SK-N-SH (cell line): ENCODE measurements around the gene PHOX2A. TPM values are rescaled to one million over a fixed set of nuclear protein-coding genes. Genes with fewer than 3 reads are reported as not detected.
A peak's percentile ranks its signal among the peaks of the same experiment; 100 is the strongest.
"Not testable (repeated sequence)": the region's sequence is repeated elsewhere in the genome, so short reads cannot be mapped to it uniquely, and the experiment has no call there.

Experiments used
- CTCF ChIA-PET: fragments of 300-600, 350-600 bp; formaldehyde crosslinking; extraction: SDS; loops from one replicate; lab custom pipeline; 2021; lab: Yijun Ruan, JAX
- POLR2A ChIA-PET: fragments of 350-600 bp; sonication (Branson Sonifier 250); formaldehyde crosslinking; extraction: SDS; loops from one replicate; lab custom pipeline; 2020; ENCODE audit warnings: antibody characterized with exemption, inconsistent platforms; lab: Yijun Ruan, JAX
- DNase-seq: peaks from one replicate; pipeline ENCODE4 v3.0.0; 2012
- H2AFZ ChIP-seq: fragments of 200-600 bp; sonication (generic); 2 replicates; pipeline ENCODE4 v1.8.1; 2016; ENCODE audit warnings: antibody characterized with exemption, mild to moderate bottlenecking, low read depth
- H3F3A ChIP-seq: fragments of 200-600 bp; sonication (generic); replicated peaks from 2 replicates; pipeline ENCODE3; 2016; ENCODE audit warnings: antibody characterized with exemption, mild to moderate bottlenecking; ENCODE audit not compliant: insufficient read depth
- H3K27ac ChIP-seq, 2 experiments: fragments of 200-500 bp in 1 of 2; fragments of 200-600 bp in 1 of 2; sonication (Bioruptor generic) in 1 of 2; sonication (generic), shearing (Covaris generic) in 1 of 2; 2 replicates each; pipeline versions ENCODE4 v1.5.1 to v1.6.1; 2014 to 2016; ENCODE audit warnings: low read depth in 2 of 2, inconsistent platforms in 1 of 2, low read length in 1 of 2, mild to moderate bottlenecking in 1 of 2, mixed read lengths in 1 of 2
- H3K27me3 ChIP-seq: fragments of 200-600 bp; sonication (generic), shearing (Covaris generic); 2 replicates; pipeline ENCODE4 v1.6.1; 2016; ENCODE audit warnings: mixed run types; ENCODE audit not compliant: insufficient read depth
- H3K36me3 ChIP-seq, 2 experiments: fragments of 200-500 bp in 1 of 2; fragments of 200-600 bp in 1 of 2; sonication (Bioruptor generic) in 1 of 2; sonication (generic) in 1 of 2; replicated peaks in 1 of 2; 2 replicates each; pipeline versions ENCODE3 to v1.5.1; 2014 to 2016; ENCODE audit warnings: low read length in 1 of 2, mild to moderate bottlenecking in 1 of 2; ENCODE audit not compliant: insufficient read depth in 2 of 2, control insufficient read depth in 1 of 2
- H3K4me1 ChIP-seq, 2 experiments: fragments of 200-500 bp in 1 of 2; fragments of 200-600 bp in 1 of 2; sonication (Bioruptor generic) in 1 of 2; sonication (generic), shearing (Covaris generic) in 1 of 2; 2 replicates each; pipeline versions ENCODE4 v1.5.1 to v1.6.1; 2014 to 2016; ENCODE audit warnings: low read depth in 1 of 2, low read length in 1 of 2, mixed run types in 1 of 2; ENCODE audit not compliant: insufficient read depth in 2 of 2, control insufficient read depth in 1 of 2
- H3K4me2 ChIP-seq: fragments of 200-600 bp; sonication (generic), shearing (Covaris generic); 2 replicates; pipeline ENCODE4 v1.6.1; 2017; ENCODE audit warnings: mixed run types
- H3K4me3 ChIP-seq, 2 experiments: fragments of 200-500 bp in 1 of 2; fragments of 200-600 bp in 1 of 2; sonication (Bioruptor generic) in 1 of 2; sonication (generic), shearing (Covaris generic) in 1 of 2; 2 replicates each; pipeline versions ENCODE4 v1.5.1 to v1.8.1; 2014 to 2016; ENCODE audit warnings: low read depth in 2 of 2, inconsistent platforms in 1 of 2, low read length in 1 of 2, mild to moderate bottlenecking in 1 of 2, mixed read lengths in 1 of 2, moderate library complexity in 1 of 2
- H3K79me2 ChIP-seq: fragments of 200-600 bp; sonication (generic); 2 replicates; pipeline ENCODE4 v1.8.1; 2017; ENCODE audit warnings: mild to moderate bottlenecking; ENCODE audit not compliant: insufficient read depth
- H3K9ac ChIP-seq: fragments of 200-600 bp; sonication (generic); 2 replicates; pipeline ENCODE4 v1.6.1; 2017; ENCODE audit warnings: mixed run types
- H3K9me2 ChIP-seq: fragments of 200-600 bp; sonication (generic); 2 replicates; pipeline ENCODE4 v1.6.1; 2017; ENCODE audit warnings: mixed run types
- H3K9me3 ChIP-seq: fragments of 200-600 bp; sonication (generic); 2 replicates; pipeline ENCODE4 v1.6.1; 2017; ENCODE audit warnings: mixed run types, mild to moderate bottlenecking, moderate library complexity
- H4K20me1 ChIP-seq: fragments of 200-600 bp; sonication (generic); 2 replicates; pipeline ENCODE4 v1.6.1; 2017; ENCODE audit warnings: mild to moderate bottlenecking, mixed run types; ENCODE audit not compliant: insufficient read depth
- ELF1 ChIP-seq: IDR thresholded peaks from 2 replicates; pipeline ENCODE4 v1.4.0; 2012
- EP300 ChIP-seq, 2 experiments: IDR thresholded peaks; 2 replicates each; pipeline versions ENCODE4 v1.4.0 to v1.6.1; 2012; ENCODE audit warnings: borderline replicate concordance in 1 of 2, low read depth in 1 of 2, low read length in 1 of 2
- EZH2phosphoT487 ChIP-seq: fragments of 200-600 bp; sonication (generic); IDR thresholded peaks from 2 replicates; pipeline ENCODE4 v1.6.1; 2017; ENCODE audit warnings: low read depth, mixed run types, mild to moderate bottlenecking, antibody characterized with exemption, moderate library complexity, borderline replicate concordance
- GABPA ChIP-seq: IDR thresholded peaks from 2 replicates; pipeline ENCODE4 v1.4.0; 2012; ENCODE audit warnings: low read depth, mild to moderate bottlenecking
- GATA2 ChIP-seq: sonication (generic); formaldehyde crosslinking; IDR thresholded peaks from 2 replicates; pipeline ENCODE4 v1.5.0; 2020; ENCODE audit warnings: mild to moderate bottlenecking, missing genetic modification reagents
- JUND ChIP-seq: IDR thresholded peaks from 2 replicates; pipeline ENCODE4 v1.4.0; 2012
- NFIC ChIP-seq: IDR thresholded peaks from 2 replicates; pipeline ENCODE4 v1.4.0; 2012; ENCODE audit warnings: borderline replicate concordance
- NRF1 ChIP-seq: IDR thresholded peaks from 2 replicates; pipeline ENCODE4 v1.6.1; 2012; ENCODE audit warnings: low read depth, mild to moderate bottlenecking, low read length
- POLR2AphosphoS5 ChIP-seq: IDR thresholded peaks from 2 replicates; pipeline ENCODE4 v1.6.1; 2012; ENCODE audit warnings: low read depth, low read length
- RAD21 ChIP-seq: IDR thresholded peaks from 2 replicates; pipeline ENCODE4 v1.6.1; 2012; ENCODE audit warnings: mild to moderate bottlenecking, low read length
- RFX5 ChIP-seq: IDR thresholded peaks from 2 replicates; pipeline ENCODE4 v1.6.1; 2012; ENCODE audit warnings: mild to moderate bottlenecking, improper control_type of control experiment, low read length
- RXRA ChIP-seq: IDR thresholded peaks from 2 replicates; pipeline ENCODE4 v1.4.0; 2012; ENCODE audit warnings: low read depth, mild to moderate bottlenecking, borderline replicate concordance
- SMC3 ChIP-seq: IDR thresholded peaks from 2 replicates; pipeline ENCODE4 v1.6.1; 2012; ENCODE audit warnings: low read depth, low read length, improper control_type of control experiment
- TAF1 ChIP-seq: IDR thresholded peaks from 2 replicates; pipeline ENCODE4 v1.6.1; 2012; ENCODE audit warnings: low read depth, mild to moderate bottlenecking, low read length, moderate library complexity, borderline replicate concordance
- TCF12 ChIP-seq: IDR thresholded peaks from 2 replicates; pipeline ENCODE4 v1.4.0; 2012
- TEAD4 ChIP-seq: IDR thresholded peaks from 2 replicates; pipeline ENCODE4 v1.4.0; 2012; ENCODE audit warnings: mild to moderate bottlenecking, borderline replicate concordance; ENCODE audit not compliant: insufficient read depth
- USF1 ChIP-seq: IDR thresholded peaks from 2 replicates; pipeline ENCODE4 v1.4.0; 2012; ENCODE audit warnings: low read depth, borderline replicate concordance
- WGBS: methylation state at CpG from one replicate; pipeline ENCODE4 v1.1.6; 2017; ENCODE audit warnings: low lambda C conversion rate; 5-methylcytosine and 5-hydroxymethylcytosine counted together
- polyA plus RNA-seq, 3 experiments: library from polyadenylated mRNA; depleted of rRNA; stranded (reverse); fragments of >200 nt; gene quantifications; 2 replicates each; pipeline ENCODE4 v1.2.3, GENCODE V29; 2012
- TF ChIP-seq, protein P1 (sequence below): fragments of 200-600 bp; sonication (generic); IDR thresholded peaks from 2 replicates; pipeline ENCODE4 v1.6.1; 2017; ENCODE audit warnings: antibody characterized with exemption, mild to moderate bottlenecking, moderate library complexity
- TF ChIP-seq, protein P2 (sequence below): IDR thresholded peaks from 2 replicates; pipeline ENCODE4 v1.6.1; 2012; ENCODE audit warnings: mild to moderate bottlenecking, low read depth, low read length, moderate library complexity
- TF ChIP-seq, protein P3 (sequence below): IDR thresholded peaks from 2 replicates; pipeline ENCODE4; 2012

Gene PHOX2A
- polyA plus RNA-seq, 1 of the 3 experiments (the other 2 are of a cell fraction), result 75.6 TPM

DNA sequence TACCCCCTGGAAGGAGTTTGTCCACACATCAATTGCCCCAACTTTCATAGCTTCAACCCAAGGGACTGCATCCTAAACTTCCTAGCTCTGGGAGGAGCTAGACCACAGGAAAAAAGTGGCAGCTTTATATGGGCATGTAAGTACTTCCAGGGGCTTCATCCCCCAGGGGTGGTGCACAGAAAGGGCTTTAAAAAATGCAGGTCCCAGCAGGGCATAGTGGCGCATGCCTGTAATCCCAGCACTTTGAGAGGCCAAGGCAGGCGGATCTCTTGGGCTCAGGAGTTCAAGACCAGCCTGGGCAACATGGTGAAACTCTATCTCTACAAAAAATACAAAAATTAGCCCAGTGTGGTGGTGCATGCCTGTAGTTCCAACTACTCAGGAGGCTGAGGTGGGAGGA is 37.2 kb downstream of the PHOX2A start:
- H4K20me1 ChIP-seq, H3K9me3 ChIP-seq, H3F3A ChIP-seq, H2AFZ ChIP-seq, H3K27ac ChIP-seq, POLR2A ChIA-PET, H3K79me2 ChIP-seq, DNase-seq, H3K36me3 ChIP-seq, H3K4me2 ChIP-seq, H3K4me1 ChIP-seq, H3K9ac ChIP-seq, H3K9me2 ChIP-seq, H3K27me3 ChIP-seq, H3K4me3 ChIP-seq: not testable (repeated sequence)
- WGBS, result 89% methylated on average over 1 of the region's 2 CpGs
- CTCF ChIA-PET, result interaction anchor here (0.8 to 1.9 kb wide), 4 partner anchors 19 to 227 kb away, joined by 3 to 5 read pairs (median 3); no protein-coding TSS in a partner anchor

GRCh38 chr11:72204886-72205285 is 39.1 kb downstream of the PHOX2A start:
- ChIA-PET CTCF (interaction anchor here (1.3 to 1.5 kb wide), 2 partner anchors 22 to 61 kb away, joined by 3 to 4 read pairs; no protein-coding TSS in a partner anchor), POLR2A (no interaction called here)
- no peaks in the 10 kb centered on the region for H3K9me2 ChIP-seq
- H4K20me1 ChIP-seq, result no peaks in the 10 kb centered on the region
- H3K4me2 ChIP-seq, result no peak overlapping the region
- no peaks in the 10 kb centered on the region for H3K79me2 ChIP-seq
- peak overlapping the region; percentile 48; the same call in 1 of the 2 replicates for H2AFZ ChIP-seq
- no peaks in the 10 kb centered on the region for H3K36me3 ChIP-seq
- peaks cover 7% of the 10 kb centered on the region; the same call in 1 of the 2 replicates for H3K9me3 ChIP-seq
- H3K27me3 ChIP-seq, result no peaks in the 10 kb centered on the region
- DNase-seq, result no peak
- no peaks in the 10 kb centered on the region for H3K4me1 ChIP-seq
- H3F3A ChIP-seq, result peaks cover 4% of the 10 kb centered on the region
- no peak overlapping the region for H3K4me3 ChIP-seq
- H3K27ac ChIP-seq, result no peak overlapping the region
- no peak for TF ChIP-seq NRF1
- no peak for TF ChIP-seq RXRA
- no peak for TF ChIP-seq EP300 (IDR thresholded peaks at IDR 0.05; ENCODE audit: borderline replicate concordance in 1 of 2, low read depth in 1 of 2, low read length in 1 of 2)
- TF ChIP-seq TEAD4, result no peak
- TF ChIP-seq, protein P1, sequence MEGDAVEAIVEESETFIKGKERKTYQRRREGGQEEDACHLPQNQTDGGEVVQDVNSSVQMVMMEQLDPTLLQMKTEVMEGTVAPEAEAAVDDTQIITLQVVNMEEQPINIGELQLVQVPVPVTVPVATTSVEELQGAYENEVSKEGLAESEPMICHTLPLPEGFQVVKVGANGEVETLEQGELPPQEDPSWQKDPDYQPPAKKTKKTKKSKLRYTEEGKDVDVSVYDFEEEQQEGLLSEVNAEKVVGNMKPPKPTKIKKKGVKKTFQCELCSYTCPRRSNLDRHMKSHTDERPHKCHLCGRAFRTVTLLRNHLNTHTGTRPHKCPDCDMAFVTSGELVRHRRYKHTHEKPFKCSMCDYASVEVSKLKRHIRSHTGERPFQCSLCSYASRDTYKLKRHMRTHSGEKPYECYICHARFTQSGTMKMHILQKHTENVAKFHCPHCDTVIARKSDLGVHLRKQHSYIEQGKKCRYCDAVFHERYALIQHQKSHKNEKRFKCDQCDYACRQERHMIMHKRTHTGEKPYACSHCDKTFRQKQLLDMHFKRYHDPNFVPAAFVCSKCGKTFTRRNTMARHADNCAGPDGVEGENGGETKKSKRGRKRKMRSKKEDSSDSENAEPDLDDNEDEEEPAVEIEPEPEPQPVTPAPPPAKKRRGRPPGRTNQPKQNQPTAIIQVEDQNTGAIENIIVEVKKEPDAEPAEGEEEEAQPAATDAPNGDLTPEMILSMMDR, result no peak
- no peak for TF ChIP-seq SMC3
- TF ChIP-seq POLR2AphosphoS5, result no peak
- no peak for TF ChIP-seq TAF1
- TF ChIP-seq, protein P2, sequence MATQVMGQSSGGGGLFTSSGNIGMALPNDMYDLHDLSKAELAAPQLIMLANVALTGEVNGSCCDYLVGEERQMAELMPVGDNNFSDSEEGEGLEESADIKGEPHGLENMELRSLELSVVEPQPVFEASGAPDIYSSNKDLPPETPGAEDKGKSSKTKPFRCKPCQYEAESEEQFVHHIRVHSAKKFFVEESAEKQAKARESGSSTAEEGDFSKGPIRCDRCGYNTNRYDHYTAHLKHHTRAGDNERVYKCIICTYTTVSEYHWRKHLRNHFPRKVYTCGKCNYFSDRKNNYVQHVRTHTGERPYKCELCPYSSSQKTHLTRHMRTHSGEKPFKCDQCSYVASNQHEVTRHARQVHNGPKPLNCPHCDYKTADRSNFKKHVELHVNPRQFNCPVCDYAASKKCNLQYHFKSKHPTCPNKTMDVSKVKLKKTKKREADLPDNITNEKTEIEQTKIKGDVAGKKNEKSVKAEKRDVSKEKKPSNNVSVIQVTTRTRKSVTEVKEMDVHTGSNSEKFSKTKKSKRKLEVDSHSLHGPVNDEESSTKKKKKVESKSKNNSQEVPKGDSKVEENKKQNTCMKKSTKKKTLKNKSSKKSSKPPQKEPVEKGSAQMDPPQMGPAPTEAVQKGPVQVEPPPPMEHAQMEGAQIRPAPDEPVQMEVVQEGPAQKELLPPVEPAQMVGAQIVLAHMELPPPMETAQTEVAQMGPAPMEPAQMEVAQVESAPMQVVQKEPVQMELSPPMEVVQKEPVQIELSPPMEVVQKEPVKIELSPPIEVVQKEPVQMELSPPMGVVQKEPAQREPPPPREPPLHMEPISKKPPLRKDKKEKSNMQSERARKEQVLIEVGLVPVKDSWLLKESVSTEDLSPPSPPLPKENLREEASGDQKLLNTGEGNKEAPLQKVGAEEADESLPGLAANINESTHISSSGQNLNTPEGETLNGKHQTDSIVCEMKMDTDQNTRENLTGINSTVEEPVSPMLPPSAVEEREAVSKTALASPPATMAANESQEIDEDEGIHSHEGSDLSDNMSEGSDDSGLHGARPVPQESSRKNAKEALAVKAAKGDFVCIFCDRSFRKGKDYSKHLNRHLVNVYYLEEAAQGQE, result no peak
- no peak for TF ChIP-seq ELF1
- TF ChIP-seq NFIC, result no peak
- no peak for TF ChIP-seq RFX5
- TF ChIP-seq EZH2phosphoT487, result no peak
- TF ChIP-seq GATA2 (CRISPR knock-in tag), result no peak
- TF ChIP-seq RAD21, result no peak
- no peak for TF ChIP-seq USF1
- TF ChIP-seq TCF12, result no peak
- TF ChIP-seq JUND, result no peak
- TF ChIP-seq, protein P3, sequence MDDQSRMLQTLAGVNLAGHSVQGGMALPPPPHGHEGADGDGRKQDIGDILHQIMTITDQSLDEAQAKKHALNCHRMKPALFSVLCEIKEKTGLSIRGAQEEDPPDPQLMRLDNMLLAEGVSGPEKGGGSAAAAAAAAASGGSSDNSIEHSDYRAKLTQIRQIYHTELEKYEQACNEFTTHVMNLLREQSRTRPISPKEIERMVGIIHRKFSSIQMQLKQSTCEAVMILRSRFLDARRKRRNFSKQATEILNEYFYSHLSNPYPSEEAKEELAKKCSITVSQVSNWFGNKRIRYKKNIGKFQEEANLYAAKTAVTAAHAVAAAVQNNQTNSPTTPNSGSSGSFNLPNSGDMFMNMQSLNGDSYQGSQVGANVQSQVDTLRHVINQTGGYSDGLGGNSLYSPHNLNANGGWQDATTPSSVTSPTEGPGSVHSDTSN, result no peak
- TF ChIP-seq GABPA, result no peak
- no peak overlapping the region for H3K9ac ChIP-seq
